NCI-H774 (cell line): Measurements from ENCODE around the gene LRP1.
A peak's percentile ranks its signal among the peaks of the same experiment; 100 is the strongest.

Experiments used
- DNase-seq: peaks from one replicate; lab custom pipeline; 2025; lab: John Stamatoyannopoulos, UW

Gene LRP1

DNA sequence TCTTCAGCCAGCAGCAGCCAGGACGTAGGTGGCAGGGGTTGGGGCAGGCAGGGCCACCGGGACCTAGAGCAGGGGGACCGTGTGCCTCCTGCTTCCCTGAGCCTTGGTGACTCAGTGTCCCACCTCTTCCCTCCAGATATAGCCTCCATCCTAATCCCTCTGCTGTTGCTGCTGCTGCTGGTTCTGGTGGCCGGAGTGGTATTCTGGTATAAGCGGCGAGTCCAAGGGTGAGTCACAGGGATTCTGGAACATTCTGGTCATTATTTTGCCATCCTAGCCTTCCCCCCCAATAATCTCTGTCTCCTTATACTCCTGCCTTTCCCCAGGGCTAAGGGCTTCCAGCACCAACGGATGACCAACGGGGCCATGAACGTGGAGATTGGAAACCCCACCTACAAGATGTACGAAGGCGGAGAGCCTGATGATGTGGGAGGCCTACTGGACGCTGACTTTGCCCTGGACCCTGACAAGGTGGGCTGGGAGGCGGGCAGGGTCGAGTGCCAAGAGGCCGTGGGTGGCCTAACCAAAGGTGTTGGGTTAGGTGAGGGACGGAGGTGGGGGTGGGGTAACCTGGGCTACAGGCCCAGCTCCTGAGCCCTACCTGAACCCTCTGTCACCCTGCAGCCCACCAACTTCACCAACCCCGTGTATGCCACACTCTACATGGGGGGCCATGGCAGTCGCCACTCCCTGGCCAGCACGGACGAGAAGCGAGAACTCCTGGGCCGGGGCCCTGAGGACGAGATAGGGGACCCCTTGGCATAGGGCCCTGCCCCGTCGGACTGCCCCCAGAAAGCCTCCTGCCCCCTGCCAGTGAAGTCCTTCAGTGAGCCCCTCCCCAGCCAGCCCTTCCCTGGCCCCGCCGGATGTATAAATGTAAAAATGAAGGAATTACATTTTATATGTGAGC is 83.8 kb downstream of the LRP1 start:
- DNase-seq, result no peak

DNA sequence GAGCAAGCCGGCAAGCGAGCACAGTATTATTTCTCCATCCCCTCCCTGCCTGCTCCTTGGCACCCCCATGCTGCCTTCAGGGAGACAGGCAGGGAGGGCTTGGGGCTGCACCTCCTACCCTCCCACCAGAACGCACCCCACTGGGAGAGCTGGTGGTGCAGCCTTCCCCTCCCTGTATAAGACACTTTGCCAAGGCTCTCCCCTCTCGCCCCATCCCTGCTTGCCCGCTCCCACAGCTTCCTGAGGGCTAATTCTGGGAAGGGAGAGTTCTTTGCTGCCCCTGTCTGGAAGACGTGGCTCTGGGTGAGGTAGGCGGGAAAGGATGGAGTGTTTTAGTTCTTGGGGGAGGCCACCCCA is 84.4 kb downstream of the LRP1 start:
- no peak for DNase-seq

DNA sequence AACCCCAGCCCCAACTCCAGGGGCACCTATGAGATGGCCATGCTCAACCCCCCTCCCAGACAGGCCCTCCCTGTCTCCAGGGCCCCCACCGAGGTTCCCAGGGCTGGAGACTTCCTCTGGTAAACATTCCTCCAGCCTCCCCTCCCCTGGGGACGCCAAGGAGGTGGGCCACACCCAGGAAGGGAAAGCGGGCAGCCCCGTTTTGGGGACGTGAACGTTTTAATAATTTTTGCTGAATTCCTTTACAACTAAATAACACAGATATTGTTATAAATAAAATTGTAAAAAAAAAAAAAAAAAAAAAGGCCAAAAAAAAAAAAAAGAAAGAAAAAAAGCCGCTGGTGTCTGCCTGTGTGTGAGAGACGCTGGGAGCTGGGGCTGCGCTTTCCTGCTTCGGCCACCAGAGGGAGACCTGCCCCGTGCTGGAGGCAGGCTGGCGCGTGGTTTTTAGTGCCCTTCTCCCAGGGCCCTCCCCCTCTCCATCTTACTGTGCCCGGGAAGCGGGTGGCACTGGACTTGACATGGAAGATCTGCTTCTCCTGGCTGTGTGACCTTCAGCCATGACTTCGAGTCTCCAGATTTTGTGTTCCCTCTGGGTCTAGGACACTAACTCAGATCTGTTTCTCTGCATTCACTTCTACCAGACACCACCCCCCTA is 84.9 kb downstream of the LRP1 start:
- DNase-seq, result peak; percentile 87

DNA sequence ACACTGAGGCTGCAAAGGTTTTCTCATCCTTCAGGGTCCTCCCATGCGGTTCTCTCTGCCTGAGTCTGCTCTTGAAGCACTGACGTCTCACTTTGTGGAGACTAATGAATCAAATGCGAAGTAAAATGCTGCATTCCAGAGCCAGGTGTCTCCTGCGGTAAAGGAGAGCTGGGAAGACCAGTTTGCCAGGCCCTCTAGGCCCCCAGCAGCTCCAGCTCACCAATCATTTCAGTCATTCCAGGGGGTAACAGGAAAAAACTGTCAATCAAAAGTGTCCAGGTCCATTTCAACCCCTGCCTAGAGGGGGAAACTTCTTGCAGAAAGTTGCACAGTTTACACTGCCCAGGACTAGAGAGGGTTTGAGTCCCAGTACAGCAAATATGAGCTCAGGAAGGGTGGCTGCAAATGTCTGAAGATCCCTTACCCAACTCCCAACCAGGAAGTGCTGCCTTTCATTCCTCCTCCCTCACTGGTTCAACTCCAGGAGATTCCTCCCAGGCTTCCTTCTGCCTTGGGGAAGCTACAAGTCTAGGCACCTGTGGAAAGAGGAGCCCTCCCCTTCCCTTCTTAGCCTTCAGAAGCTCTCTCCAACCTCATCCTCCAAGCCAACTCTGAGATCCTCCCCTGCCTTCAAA is 85.6 kb downstream of the LRP1 start:
- no peak for DNase-seq

DNA sequence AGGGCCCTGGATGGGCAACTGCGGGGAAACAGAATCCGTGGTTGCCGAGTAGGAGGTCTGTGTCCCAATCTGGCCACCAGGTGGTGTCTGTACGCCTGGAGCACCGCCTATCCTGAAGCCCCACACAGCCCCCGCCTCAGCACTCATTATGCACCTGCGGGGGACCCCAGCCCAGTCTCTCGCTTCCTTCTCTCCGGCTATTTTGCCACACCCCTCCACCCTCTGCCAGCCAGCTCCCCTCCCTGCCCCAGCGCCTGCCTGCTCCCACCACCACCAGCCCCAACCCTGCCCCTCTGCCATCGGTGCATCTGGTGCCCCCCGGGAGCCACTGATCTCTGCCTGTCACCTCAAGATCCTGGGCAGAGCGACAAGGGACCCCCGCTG is 86.1 kb downstream of the LRP1 start:
- DNase-seq, result peak; percentile 61

DNA sequence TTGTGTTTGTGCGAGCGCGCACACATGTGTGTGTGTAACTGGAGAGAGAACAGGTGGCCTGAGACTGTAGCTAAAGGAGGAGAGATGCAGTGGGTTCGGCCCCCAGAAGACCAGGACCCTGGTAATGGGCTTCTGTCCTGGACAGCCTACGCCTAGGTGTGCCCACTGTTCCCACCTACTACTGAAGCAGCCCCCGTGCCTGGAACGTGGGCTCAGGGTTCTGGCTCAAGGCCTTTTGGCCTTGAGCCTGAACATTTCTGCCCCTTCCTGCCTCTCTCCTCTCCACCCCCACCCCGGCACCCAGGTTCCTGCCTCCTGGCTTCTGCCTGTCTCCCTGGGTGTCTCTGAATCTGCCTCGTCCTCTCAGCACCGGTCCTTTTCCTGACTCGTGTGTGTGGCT is 86.8 kb downstream of the LRP1 start:
- no peak for DNase-seq

DNA sequence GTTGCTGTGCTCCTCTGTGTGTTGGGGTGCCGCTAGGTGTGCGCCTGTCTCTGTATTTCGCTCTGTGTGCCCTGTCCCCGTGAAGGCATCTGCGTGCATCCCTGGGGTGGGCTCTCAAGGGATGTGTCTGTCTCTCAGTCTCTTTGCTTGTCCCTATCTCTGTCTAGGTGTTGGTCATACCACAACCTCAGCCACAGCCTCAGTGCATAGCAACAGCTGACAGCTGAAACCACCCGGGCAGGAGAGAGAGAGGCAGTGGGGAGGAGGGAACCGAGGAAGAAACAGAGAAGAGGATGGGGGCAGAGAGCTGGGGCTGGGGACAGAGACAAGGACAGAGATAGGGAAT is 87.4 kb downstream of the LRP1 start:
- no peak for DNase-seq

DNA sequence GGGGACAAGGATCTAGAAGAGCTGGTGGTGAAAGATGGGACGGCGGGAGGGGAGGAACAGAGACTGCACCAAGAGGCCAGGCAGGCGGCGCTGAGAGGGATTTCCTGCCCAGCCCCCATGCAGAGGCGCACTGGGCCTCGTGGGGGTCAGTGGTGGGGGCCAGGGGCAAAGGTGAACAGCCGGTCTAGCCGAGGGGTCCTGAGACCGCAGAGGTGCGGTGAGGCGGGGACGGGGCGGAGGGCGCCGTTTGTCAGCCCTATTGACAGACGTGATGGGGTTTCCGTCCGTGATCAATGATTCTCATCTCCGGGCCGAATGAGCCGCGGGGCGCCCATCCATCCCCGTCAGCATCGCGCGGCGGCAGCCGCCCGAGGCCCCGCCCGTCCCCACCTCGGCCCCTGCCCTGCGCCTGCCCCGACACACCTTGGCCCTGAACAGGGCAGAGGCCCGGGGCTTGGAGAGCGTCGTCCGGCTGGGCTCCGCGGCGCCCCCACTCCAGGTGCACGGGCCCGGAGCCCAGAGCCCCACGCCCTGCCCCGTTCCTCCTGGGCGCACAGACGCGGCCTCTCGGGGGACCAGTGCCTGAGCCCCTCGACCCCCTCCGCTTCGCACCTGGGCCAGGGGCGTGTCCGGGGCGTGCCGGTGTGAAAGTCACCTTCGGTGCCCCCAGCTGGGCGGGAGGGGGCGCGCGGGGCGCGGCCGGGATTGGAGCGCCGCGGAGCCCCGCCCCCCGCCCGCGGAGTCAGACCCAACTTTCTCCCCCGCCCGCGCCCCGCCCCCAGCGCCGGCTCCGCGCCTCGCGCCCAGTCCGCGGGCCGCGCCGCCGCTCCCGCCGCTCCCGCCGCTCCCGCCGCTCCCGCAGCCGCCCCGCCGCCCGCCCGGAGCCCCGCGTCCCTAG is 88.0 kb downstream of the LRP1 start, which contains the start of gene NXPH4:
NXPH4 (plus strand) TSS at position 781 of the 898 bp plus-strand sequence. CDS start 176 bp downstream, outside the sequence.
- DNase-seq, result peak; percentile 57

DNA sequence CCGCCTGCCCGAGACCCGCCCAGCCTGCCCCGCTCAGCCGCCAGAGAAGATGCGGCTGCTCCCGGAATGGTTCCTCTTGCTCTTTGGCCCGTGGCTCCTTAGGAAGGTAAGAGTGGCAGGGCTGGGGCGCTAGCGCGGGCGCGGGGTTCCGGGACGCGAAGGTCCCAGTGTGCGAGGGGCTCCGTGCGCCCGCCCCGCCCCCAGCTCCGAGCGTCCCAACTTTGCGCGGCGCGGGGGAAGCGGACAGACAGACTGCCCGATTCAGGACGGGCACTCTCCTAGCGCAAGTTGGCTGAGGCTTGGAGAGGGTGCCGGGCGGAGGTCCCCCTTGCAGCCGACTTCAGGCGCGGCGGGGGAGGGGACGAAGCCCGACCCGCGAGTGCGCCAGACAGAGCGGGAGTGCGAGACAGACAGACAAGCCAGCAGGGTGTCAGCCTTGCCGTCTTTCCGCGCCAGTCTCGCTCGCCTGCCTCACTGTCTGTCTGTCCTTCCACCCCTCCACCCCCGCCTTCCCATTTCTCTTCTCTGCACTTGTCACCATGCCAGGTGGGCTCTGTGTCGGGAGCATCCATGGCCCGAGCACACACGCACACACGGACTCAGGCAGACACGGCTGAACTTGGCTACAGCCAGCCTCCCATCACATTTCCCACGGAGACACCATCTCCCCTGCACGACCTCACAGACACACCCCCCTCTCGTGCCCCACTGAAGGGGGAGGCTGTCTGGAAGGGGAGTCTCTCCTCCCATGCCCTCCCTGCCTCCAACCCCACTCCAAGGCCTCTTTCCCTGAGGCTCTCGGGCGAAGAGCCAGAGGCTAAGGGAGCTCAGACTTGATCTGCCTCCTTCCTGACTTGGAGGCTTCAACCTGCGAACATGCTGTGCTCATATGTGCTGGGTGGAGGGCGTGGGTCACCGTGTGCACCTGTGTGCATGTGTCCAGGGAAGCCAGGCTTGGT is 88.9 kb downstream of the LRP1 start:
- DNase-seq, result no peak

DNA sequence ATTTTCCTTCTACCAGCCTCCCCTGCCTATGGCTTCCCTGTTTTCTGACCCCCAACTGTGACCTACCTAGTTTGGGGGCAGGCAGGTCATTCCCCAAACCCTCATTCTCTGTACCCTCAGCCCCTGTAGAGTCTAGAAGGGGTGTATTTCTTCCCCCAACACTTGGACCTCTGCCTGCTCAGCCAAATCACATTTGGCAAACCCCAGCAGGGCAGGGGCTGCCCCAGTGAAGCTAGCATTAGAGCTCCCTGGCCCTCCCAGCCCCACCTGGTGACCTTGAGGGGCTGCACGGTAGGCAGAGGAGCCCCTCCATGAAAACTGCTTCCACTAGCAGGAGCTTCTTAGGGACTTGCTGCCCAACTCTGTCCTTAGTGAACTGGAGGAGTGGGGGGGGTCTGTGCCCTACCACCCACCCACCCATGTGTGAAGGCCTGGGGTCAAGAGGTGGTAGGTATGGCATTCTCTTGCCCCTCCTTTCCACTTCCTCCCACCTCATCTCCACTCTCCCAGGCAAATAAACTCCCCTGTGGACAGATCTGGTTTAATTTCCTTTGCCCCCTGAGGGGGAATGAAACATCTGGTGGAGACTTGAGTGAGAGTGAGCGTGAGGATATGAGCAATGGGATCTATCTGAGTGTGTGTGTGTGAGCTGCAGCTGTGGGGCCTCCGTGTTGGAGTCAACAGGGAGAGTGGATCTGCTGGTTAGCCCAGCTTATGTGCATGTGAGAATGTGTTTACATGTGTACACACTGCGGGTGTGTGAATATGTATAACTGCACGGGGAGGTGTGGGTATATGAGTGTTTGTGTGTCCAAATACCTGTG is 90.0 kb downstream of the LRP1 start:
- DNase-seq, result no peak

DNA sequence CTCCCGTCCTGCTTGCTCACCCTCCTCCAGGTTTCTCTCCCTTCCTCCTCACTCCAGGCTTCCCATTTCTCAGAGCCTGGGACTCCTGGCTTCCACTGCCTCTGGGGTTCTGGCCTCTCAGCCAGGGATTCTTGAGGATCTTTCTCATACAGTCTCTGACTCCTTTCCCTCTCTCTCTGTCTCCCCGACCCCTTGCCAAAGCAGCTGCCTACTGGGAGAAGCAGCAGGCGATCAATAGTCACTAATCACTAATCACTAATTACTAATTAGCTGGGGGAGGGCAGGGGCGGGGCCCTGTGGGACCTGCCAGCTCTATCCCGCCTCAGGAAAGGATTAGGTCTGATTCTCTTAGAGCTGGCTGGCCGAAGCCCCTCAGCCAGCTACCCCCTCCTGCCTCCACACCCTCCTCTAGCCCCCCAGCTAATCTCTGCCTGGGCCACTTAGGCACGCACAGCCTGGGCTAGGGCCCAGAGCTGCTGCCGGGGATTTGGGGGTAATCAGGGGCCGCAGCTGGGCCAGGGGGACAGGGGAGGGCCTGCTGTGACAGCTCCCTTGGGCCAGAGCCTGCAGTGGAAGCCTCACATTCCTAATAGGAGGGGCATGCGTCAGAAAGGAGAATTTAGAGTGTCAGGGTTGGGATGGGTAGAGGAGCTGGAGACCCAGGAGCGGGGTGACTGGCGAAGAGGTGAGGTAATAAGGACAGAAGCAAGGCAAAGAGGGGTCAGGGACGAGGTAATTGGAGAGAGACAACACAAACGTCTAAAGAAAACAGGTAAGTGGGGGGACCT is 91.1 kb downstream of the LRP1 start:
- no peak for DNase-seq

DNA sequence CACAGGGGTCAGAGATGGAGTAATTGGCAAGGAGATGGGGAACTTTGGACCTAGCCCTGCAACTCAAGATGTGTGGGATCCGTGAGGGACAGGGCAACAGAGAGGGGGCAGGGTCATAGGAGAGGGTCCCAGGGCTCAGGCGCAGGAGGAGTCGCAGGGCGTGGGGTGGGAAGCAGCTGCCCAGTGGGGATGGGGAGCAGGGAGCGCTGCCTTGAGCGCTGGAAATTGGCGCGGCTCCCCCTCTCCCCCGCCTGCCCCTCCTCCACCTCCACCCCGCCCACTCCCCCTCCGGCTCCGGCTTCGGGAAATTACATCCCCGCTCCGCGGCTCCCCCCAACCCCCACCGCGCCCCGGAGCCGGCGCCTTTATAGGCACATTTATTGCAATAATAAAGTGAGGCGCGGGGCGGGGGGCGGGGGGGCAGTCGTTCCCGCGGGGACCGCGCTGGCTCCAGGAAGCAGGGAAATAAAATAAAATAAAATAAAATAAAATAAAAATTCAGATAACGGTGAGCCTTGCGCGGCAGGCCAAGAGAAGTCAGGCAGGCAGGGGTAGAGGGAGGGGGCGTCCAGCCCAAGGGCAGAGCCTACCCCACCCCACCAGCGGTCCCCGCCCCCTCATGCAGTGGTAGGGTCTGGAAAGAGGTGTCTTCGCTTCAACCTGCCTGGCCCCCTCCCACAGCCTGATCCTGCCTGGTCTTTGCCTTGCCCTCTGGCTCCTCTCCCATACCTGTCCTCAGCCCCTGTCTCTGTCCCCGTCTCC is 91.9 kb downstream of the LRP1 start:
- no peak for DNase-seq

DNA sequence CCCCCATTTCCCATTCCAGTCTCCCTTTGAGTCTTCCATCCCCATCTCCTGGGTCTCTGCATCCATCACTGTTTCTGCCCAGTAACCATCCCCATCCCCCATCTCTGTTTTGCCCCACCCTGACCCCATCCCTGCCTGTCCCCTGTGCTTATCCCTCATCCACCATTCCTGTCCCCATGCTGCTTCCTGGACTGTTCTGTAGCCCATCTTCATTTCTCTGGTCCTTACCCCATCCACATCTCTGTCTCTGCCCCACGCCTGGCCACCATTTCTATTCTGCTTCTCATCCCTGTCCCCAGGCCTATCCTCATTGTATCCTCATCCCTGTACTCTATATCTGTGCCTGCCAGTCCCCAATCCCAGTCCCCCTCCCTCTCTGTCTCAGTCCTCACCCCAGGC is 92.5 kb downstream of the LRP1 start:
- DNase-seq, result no peak

DNA sequence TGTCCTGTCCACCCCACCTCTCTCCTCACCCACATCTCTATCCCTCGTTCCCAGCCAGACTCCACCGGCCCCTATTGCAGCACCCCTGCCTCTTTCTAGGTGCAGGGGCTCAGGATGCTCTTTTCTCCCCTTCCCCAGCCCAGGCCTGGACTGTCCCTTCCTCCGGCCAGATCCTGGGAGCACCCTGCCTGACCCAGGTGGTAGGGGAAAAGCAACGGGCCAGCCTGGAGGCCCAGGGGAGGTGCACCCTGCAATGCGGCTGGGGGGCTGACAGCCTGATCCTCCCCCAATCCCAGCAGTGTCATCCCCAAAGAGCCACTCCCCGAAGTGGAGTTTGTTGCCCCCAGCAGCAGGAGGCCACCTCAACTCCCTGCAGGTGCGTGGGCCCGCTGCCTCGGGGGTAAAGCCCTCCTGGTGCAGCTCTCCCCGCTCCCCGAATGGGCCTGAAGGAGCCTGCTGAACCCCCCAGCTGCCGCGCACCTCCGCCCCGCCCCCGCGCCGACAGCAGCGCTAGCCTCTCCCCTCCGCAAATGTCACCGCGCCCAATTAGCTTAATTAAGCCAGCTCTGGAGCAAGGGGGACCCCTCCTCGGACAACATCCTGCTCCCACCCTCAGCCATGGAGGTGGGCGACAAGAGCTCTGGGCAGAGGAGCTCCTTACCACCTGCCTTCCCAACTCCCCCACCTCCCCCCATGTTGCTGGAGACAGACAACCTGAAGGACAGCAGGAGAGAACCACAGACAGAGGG is 93.1 kb downstream of the LRP1 start:
- no peak for DNase-seq

DNA sequence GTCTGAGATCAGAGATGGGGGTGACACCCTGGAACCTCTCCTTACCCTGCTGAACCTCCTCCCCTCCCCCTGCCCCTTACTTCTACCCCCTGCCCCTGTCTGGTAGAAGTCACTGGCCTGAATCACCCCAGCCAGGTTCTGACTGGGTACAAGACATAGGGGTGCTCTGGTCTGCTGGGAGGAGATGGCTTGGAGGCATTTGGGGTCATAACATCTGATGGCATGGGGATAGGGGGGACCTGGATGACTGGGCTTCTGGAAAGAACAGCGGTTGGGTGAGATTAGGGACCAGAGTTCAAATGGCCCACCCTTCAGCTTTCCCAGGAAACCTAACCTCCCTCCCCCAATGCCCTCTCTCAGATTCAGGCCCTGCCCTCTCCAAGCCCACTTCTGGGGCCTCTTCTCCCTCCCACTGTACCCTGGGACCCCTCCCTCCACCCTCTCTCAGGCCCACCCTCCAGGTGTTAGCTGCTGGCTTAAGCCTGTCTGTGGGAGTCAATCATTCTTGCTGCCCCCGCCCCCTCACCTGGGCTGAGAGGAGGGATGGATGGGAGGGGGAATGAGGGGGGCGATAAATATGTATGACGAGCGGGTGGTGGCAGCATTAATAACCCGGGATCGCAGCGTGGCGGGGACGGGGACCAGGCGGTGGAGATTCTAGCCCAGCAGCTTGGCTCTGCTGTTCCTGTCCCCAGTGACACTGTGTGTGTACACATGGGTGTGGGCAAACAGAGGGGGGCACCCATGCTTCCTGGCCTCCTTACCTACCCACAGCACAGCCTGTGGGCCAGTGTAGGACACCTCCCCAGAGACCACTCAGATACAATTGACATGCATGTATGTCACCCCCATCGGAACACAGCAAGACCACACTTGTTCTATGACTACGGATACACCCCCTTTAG is 94.3 kb downstream of the LRP1 start:
- no peak for DNase-seq
